22Rv1 (cell line): ENCODE measurements around the gene PASK.

Experiments used
- CTCF ChIP-seq: fragments of 450-650 bp; IDR thresholded peaks from 2 replicates; pipeline ENCODE4 v1.5.1; 2017; ENCODE audit warnings: mild to moderate bottlenecking
- ZFX ChIP-seq: fragments of 450-650 bp; IDR thresholded peaks from 2 replicates; pipeline ENCODE4 v1.6.1; 2017; ENCODE audit warnings: antibody characterized with exemption, borderline replicate concordance

- TF ChIP-seq CTCF, result no peak
- TF ChIP-seq ZFX, result no peak
Observed at GRCh38 chr2:241088791-241089732, 60.2 kb downstream of the PASK start.
